NT2/D1 (cell line): ENCODE measurements around the gene ARHGEF11.

Experiments used
- DNase-seq: peaks from one replicate; pipeline ENCODE4 v3.0.0-alpha.2; 2011; ENCODE audit warnings: low read depth, low spot score
- H3K27me3 ChIP-seq: 2 replicates; pipeline ENCODE4 v1.6.0; 2011; ENCODE audit warnings: mild to moderate bottlenecking; ENCODE audit not compliant: insufficient read length, insufficient read depth
- H3K36me3 ChIP-seq: 2 replicates; pipeline ENCODE4 v1.6.1; 2011; ENCODE audit warnings: mild to moderate bottlenecking, low read length, mixed read lengths; ENCODE audit not compliant: insufficient read depth, insufficient read length
- H3K4me1 ChIP-seq: 2 replicates; pipeline ENCODE4 v1.5.1; 2011; ENCODE audit not compliant: insufficient read depth, insufficient read length
- H3K4me3 ChIP-seq: 2 replicates; pipeline ENCODE4 v1.5.1; 2011; ENCODE audit warnings: low read depth; ENCODE audit not compliant: insufficient read length
- H3K9ac ChIP-seq: 2 replicates; pipeline ENCODE4 v1.6.0; 2011; ENCODE audit warnings: low read depth; ENCODE audit not compliant: insufficient read length
- H3K9me3 ChIP-seq: 2 replicates; pipeline ENCODE4 v1.5.1; 2011; ENCODE audit warnings: mild to moderate bottlenecking, low read length; ENCODE audit not compliant: insufficient read depth
- SUZ12 ChIP-seq: IDR thresholded peaks from 2 replicates; pipeline ENCODE4 v1.6.1; 2011; ENCODE audit not compliant: insufficient read length, insufficient read depth; ENCODE audit errors: extremely low read depth
- YY1 ChIP-seq: IDR thresholded peaks from 2 replicates; pipeline ENCODE4 v1.6.1; 2011; ENCODE audit not compliant: insufficient read length, insufficient read depth
- ZNF274 ChIP-seq: IDR thresholded peaks from 2 replicates; pipeline ENCODE4 v1.6.1; 2011; ENCODE audit warnings: mild to moderate bottlenecking, low read depth, low read length

The ARHGEF11 gene

GRCh38 chr1:156987715-156988114, 57.8 kb downstream of the ARHGEF11 start:
- Histone ChIP-seq H3K4me3 (no peak overlapping the region), H3K9me3 (no peaks in the 10 kb centered on the region), H3K27me3 (no peaks in the 10 kb centered on the region), H3K9ac (no peak overlapping the region), H3K4me1 (peaks cover 4% of the 10 kb centered on the region), H3K36me3 (peaks cover 41% of the 10 kb centered on the region)
- no peak for DNase-seq
- TF ChIP-seq ZNF274 (no peak), YY1 (no peak), SUZ12 (no peak)

GRCh38 chr1:156980551-156980950, 65.0 kb downstream of the ARHGEF11 start:
- no peak overlapping the region for H3K4me3 ChIP-seq
- no peaks in the 10 kb centered on the region for H3K4me1 ChIP-seq
- H3K36me3 ChIP-seq: peaks cover 82% of the 10 kb centered on the region
- peaks cover 6% of the 10 kb centered on the region; the same call in 1 of the 2 replicates for H3K9me3 ChIP-seq
- TF ChIP-seq YY1 (no peak), ZNF274 (no peak), SUZ12 (no peak)
- no peaks in the 10 kb centered on the region for H3K27me3 ChIP-seq
- H3K9ac ChIP-seq: no peak overlapping the region
- DNase-seq: no peak

- DNase-seq: peak; percentile 51
- no peaks in the 10 kb centered on the region for H3K27me3 ChIP-seq
- peaks cover 6% of the 10 kb centered on the region; the same call in 1 of the 2 replicates for H3K9me3 ChIP-seq
- H3K4me1 ChIP-seq: no peaks in the 10 kb centered on the region
- H3K9ac ChIP-seq: no peak overlapping the region
- peaks cover 92% of the 10 kb centered on the region for H3K36me3 ChIP-seq
- no peak for TF ChIP-seq ZNF274
- TF ChIP-seq SUZ12: no peak
- TF ChIP-seq YY1: no peak
- H3K4me3 ChIP-seq: no peak overlapping the region
These were observed 70.5 kb downstream of the ARHGEF11 start for GRCh38 chr1:156975084-156975483.

GRCh38 chr1:156973417-156973816, 72.1 kb downstream of the ARHGEF11 start:
- TF ChIP-seq ZNF274 (no peak), SUZ12 (no peak), YY1 (no peak)
- no peak overlapping the region for H3K4me3 ChIP-seq
- H3K4me1 ChIP-seq: no peaks in the 10 kb centered on the region
- H3K27me3 ChIP-seq: no peaks in the 10 kb centered on the region
- no peak for DNase-seq
- no peak overlapping the region for H3K9ac ChIP-seq
- peaks cover 6% of the 10 kb centered on the region; the same call in 1 of the 2 replicates for H3K9me3 ChIP-seq
- peaks cover 94% of the 10 kb centered on the region for H3K36me3 ChIP-seq

- no peak overlapping the region for H3K9ac ChIP-seq
- peaks cover 96% of the 10 kb centered on the region for H3K36me3 ChIP-seq
- no peaks in the 10 kb centered on the region for H3K4me1 ChIP-seq
- H3K9me3 ChIP-seq: no peaks in the 10 kb centered on the region
- H3K4me3 ChIP-seq: no peak overlapping the region
- no peak for DNase-seq
- no peak for TF ChIP-seq YY1
- TF ChIP-seq SUZ12: no peak
- no peak for TF ChIP-seq ZNF274
- no peaks in the 10 kb centered on the region for H3K27me3 ChIP-seq
These were observed 75.5 kb downstream of the ARHGEF11 start for GRCh38 chr1:156970017-156970416.

GRCh38 chr1:156969496-156969895, 76.0 kb downstream of the ARHGEF11 start:
- TF ChIP-seq SUZ12 (no peak), ZNF274 (no peak), YY1 (no peak)
- no peaks in the 10 kb centered on the region for H3K4me1 ChIP-seq
- DNase-seq: no peak
- no peak overlapping the region for H3K4me3 ChIP-seq
- peaks cover 92% of the 10 kb centered on the region for H3K36me3 ChIP-seq
- H3K9me3 ChIP-seq: no peaks in the 10 kb centered on the region
- H3K9ac ChIP-seq: no peak overlapping the region
- no peaks in the 10 kb centered on the region for H3K27me3 ChIP-seq

- DNase-seq: no peak
- Histone ChIP-seq H3K36me3 (peaks cover 82% of the 10 kb centered on the region), H3K27me3 (no peaks in the 10 kb centered on the region), H3K4me3 (no peak overlapping the region), H3K9me3 (no peaks in the 10 kb centered on the region), H3K9ac (no peak overlapping the region), H3K4me1 (no peaks in the 10 kb centered on the region)
- TF ChIP-seq ZNF274 (no peak), YY1 (no peak), SUZ12 (no peak)
These were observed 81.1 kb downstream of the ARHGEF11 start for GRCh38 chr1:156964441-156964840.

- no peak for TF ChIP-seq YY1
- no peak for TF ChIP-seq SUZ12
- no peak for TF ChIP-seq ZNF274
- DNase-seq: no peak
- Histone ChIP-seq H3K9ac (no peak overlapping the region), H3K4me3 (no peak overlapping the region), H3K4me1 (peaks cover 2% of the 10 kb centered on the region), H3K27me3 (no peaks in the 10 kb centered on the region), H3K9me3 (no peaks in the 10 kb centered on the region), H3K36me3 (peaks cover 81% of the 10 kb centered on the region)
These were observed 81.9 kb downstream of the ARHGEF11 start for GRCh38 chr1:156963621-156964020.
